IMR-90 (cell line): ENCODE results near the gene LRP6. TPM values are rescaled to one million over a fixed set of nuclear protein-coding genes. Genes with fewer than 3 reads are reported as not detected.

Experiments used
- ATAC-seq: fragments of 200-7000 bp; cut with Tn5 transposase; 2 replicates; pipeline ENCODE4 v1.9.1; 2020; ENCODE audit warnings: low read depth, mild to moderate bottlenecking, moderate library complexity
- BruUV-seq: library from RNA; stranded (reverse); fragments of 400-500 nt; replicated peaks from 2 replicates; lab custom pipeline; 2021; lab: Mats Ljungman, UMichigan
- CTCF ChIA-PET: fragments of 300-600 bp; formaldehyde crosslinking; extraction: SDS; loops from one replicate; lab custom pipeline; 2021; ENCODE audit warnings: antibody characterized with exemption; lab: Yijun Ruan, JAX
- POLR2A ChIA-PET: fragments of 300-600 bp; sonication (Branson Sonifier 250); formaldehyde crosslinking; loops from one replicate; lab custom pipeline; 2022; ENCODE audit warnings: antibody characterized with exemption; ENCODE audit not compliant: unreplicated experiment; lab: Charles Lee
- DNase-seq: peaks from one replicate; pipeline ENCODE4 v3.0.0; 2013
- H2AFZ ChIP-seq: replicated peaks from 2 replicates; pipeline ENCODE3; 2013; ENCODE audit warnings: low read length, mild to moderate bottlenecking; ENCODE audit not compliant: poor library complexity
- H2AK5ac ChIP-seq: 2 replicates; pipeline ENCODE4 v1.6.1; 2013; ENCODE audit warnings: low read depth, low read length, inconsistent platforms
- H2AK9ac ChIP-seq: replicated peaks from 2 replicates; pipeline ENCODE3; 2013; ENCODE audit warnings: mild to moderate bottlenecking, low read depth, low read length, moderate library complexity; ENCODE audit not compliant: poor library complexity
- H2BK120ac ChIP-seq: 2 replicates; pipeline ENCODE4 v1.6.1; 2013; ENCODE audit warnings: low read depth, low read length, inconsistent platforms
- H2BK15ac ChIP-seq: 3 replicates; pipeline ENCODE4 v1.6.1; 2013; ENCODE audit warnings: low read depth, low read length, inconsistent platforms
- H2BK20ac ChIP-seq: 2 replicates; pipeline ENCODE4 v1.6.1; 2013; ENCODE audit warnings: low read depth, mild to moderate bottlenecking, inconsistent platforms, low read length, moderate library complexity
- H2BK5ac ChIP-seq: 2 replicates; pipeline ENCODE4 v1.6.1; 2013; ENCODE audit warnings: mild to moderate bottlenecking, low read depth, low read length, inconsistent platforms; ENCODE audit not compliant: poor library complexity, severe bottlenecking
- H3K14ac ChIP-seq: replicated peaks from 2 replicates; pipeline ENCODE4 v1.6.1; 2013; ENCODE audit warnings: low read depth, low read length, inconsistent platforms
- H3K18ac ChIP-seq: 2 replicates; pipeline ENCODE4 v1.6.1; 2013; ENCODE audit warnings: low read depth, low read length, control low read depth
- H3K23ac ChIP-seq: 2 replicates; pipeline ENCODE4 v1.6.1; 2013; ENCODE audit warnings: low read depth, low read length, inconsistent platforms
- H3K27ac ChIP-seq: 2 replicates; pipeline ENCODE4 v1.5.1; 2013; ENCODE audit warnings: mild to moderate bottlenecking, control low read depth, low read length; ENCODE audit not compliant: insufficient read depth
- H3K27me3 ChIP-seq: 2 replicates; pipeline ENCODE4 v1.6.1; 2013; ENCODE audit warnings: low read length; ENCODE audit not compliant: control insufficient read depth, insufficient read depth
- H3K36me3 ChIP-seq: 2 replicates; pipeline ENCODE4 v1.6.1; 2013; ENCODE audit warnings: low read length, mixed read lengths; ENCODE audit not compliant: control insufficient read depth, insufficient read depth
- H3K4ac ChIP-seq: 2 replicates; pipeline ENCODE4 v1.6.1; 2013; ENCODE audit warnings: low read depth, low read length, inconsistent platforms
- H3K4me1 ChIP-seq: 2 replicates; pipeline ENCODE4 v1.6.1; 2013; ENCODE audit warnings: low read length, mixed read lengths; ENCODE audit not compliant: control insufficient read depth, insufficient read depth
- H3K4me2 ChIP-seq: 2 replicates; pipeline ENCODE4 v1.6.1; 2013; ENCODE audit warnings: low read depth, mild to moderate bottlenecking, control low read depth, low read length, moderate library complexity
- H3K4me3 ChIP-seq: 2 replicates; pipeline ENCODE4 v1.5.1; 2013; ENCODE audit warnings: low read depth, mild to moderate bottlenecking, control low read depth, low read length, moderate library complexity; ENCODE audit not compliant: insufficient read depth
- H3K56ac ChIP-seq: 2 replicates; pipeline ENCODE4 v1.6.1; 2013; ENCODE audit warnings: low read length, inconsistent platforms; ENCODE audit not compliant: insufficient read depth; ENCODE audit errors: extremely low read depth
- H3K79me1 ChIP-seq, 2 experiments: 2 replicates each; pipeline ENCODE4 v1.6.1; 2013; ENCODE audit warnings: low read length in 2 of 2, inconsistent platforms in 1 of 2, low read depth in 1 of 2
- H3K9ac ChIP-seq: 2 replicates; pipeline ENCODE4 v1.6.1; 2013; ENCODE audit warnings: low read depth, low read length, control low read depth
- H3K9me1 ChIP-seq: 2 replicates; pipeline ENCODE4 v1.6.1; 2013; ENCODE audit warnings: low read length, inconsistent platforms; ENCODE audit not compliant: insufficient read depth
- H3K9me3 ChIP-seq: 2 replicates; pipeline ENCODE4 v1.6.1; 2013; ENCODE audit warnings: low read length; ENCODE audit not compliant: control insufficient read depth, insufficient read depth
- H4K20me1 ChIP-seq: 2 replicates; pipeline ENCODE4 v1.6.1; 2013; ENCODE audit warnings: low read length, inconsistent platforms; ENCODE audit not compliant: insufficient read depth
- H4K5ac ChIP-seq: 2 replicates; pipeline ENCODE4 v1.6.1; 2013; ENCODE audit warnings: mild to moderate bottlenecking, low read depth, low read length, control low read depth
- H4K8ac ChIP-seq, 2 experiments: 2 replicates each; pipeline ENCODE4 v1.6.1; 2013; ENCODE audit warnings: low read depth in 2 of 2, low read length in 2 of 2, control low read depth in 1 of 2, inconsistent platforms in 1 of 2
- H4K91ac ChIP-seq: 2 replicates; pipeline ENCODE4 v1.6.1; 2013; ENCODE audit warnings: low read depth, low read length, inconsistent platforms; ENCODE audit not compliant: insufficient read depth
- RAD21 ChIP-seq: IDR thresholded peaks from 2 replicates; pipeline ENCODE4 v1.6.1; 2012; ENCODE audit warnings: low read length, improper control_type of control experiment
- RCOR1 ChIP-seq: IDR thresholded peaks from 2 replicates; pipeline ENCODE4 v1.6.1; 2012; ENCODE audit warnings: mild to moderate bottlenecking, low read length, improper control_type of control experiment; ENCODE audit not compliant: insufficient replicate concordance
- WGBS, 2 experiments: methylation state at CpG; one replicate each; pipeline versions ENCODE4 v1.1.5 to v1.1.7; 2013; ENCODE audit warnings: missing lambda C conversion rate in 2 of 2; ENCODE audit not compliant: insufficient read length in 1 of 2; ENCODE audit errors: extremely low coverage in 2 of 2; 5-methylcytosine and 5-hydroxymethylcytosine counted together
- dilution Hi-C: fragments of 300-500 bp; cut with HindIII; formaldehyde crosslinking; loops from one replicate; pipeline ENCODE4 v1.14.3; 2018; ENCODE audit warnings: low sequenced_read_pairs; ENCODE audit not compliant: unreplicated experiment
- in situ Hi-C: fragments of 300-500 bp; cut with MboI; formaldehyde crosslinking; loops from 3 replicates; pipeline ENCODE4 v1.14.3; 2019; ENCODE audit warnings: low sequenced_read_pairs, inconsistent platforms, mixed read lengths
- intact Hi-C: fragments of 100-400 bp; cut with micrococcal nuclease; formaldehyde crosslinking; loops from 2 replicates; pipeline ENCODE4 v1.10.0; 2022
- polyA plus RNA-seq, 3 experiments: library from polyadenylated mRNA; depleted of rRNA; stranded (reverse); fragments of >200 nt; gene quantifications; 2 replicates each; pipeline ENCODE4 v1.2.3, GENCODE V29; 2012; ENCODE audit warnings: low replicate concordance in 1 of 3
- total RNA-seq: library from RNA; depleted of rRNA; stranded (reverse); fragments of >200 nt; gene quantifications from 2 replicates; pipeline ENCODE4 v1.2.3, GENCODE V29; 2012

The LRP6 gene
- total and polyA plus RNA-seq, 2 of the 4 experiments (the other 2 are of a cell fraction), result 14.2 to 32.1 TPM

GRCh38 chr12:12226187-12226586, 40.7 kb downstream of the LRP6 start:
- no peak overlapping the region for H3K4me3 ChIP-seq
- no peak overlapping the region for H3K56ac ChIP-seq
- DNase-seq, result no peak
- peaks cover 3% of the 10 kb centered on the region for H3K9me3 ChIP-seq
- peaks cover 7% of the 10 kb centered on the region for H3K4me1 ChIP-seq
- dilution Hi-C loops (no loop called here), intact Hi-C loops (no loop called here), in situ Hi-C loops (no loop called here)
- no CpG with 5 or more reads among the region's 1 CpG for WGBS, 2 experiments
- H3K23ac ChIP-seq, result no peak overlapping the region
- H2AK9ac ChIP-seq, result no peak overlapping the region
- H2BK15ac ChIP-seq, result no peak overlapping the region
- no peak overlapping the region for H2BK20ac ChIP-seq
- no peak overlapping the region for H3K4ac ChIP-seq
- peaks cover 47% of the 10 kb centered on the region for H4K20me1 ChIP-seq
- H4K91ac ChIP-seq, result no peak overlapping the region
- H3K14ac ChIP-seq, result no peak overlapping the region
- no peak overlapping the region for H3K27ac ChIP-seq
- no peaks in the 10 kb centered on the region for H3K36me3 ChIP-seq
- peaks cover 4% of the 10 kb centered on the region; the same call in 1 of the 2 replicates for H3K9me1 ChIP-seq
- H2BK5ac ChIP-seq, result no peak overlapping the region
- H2AFZ ChIP-seq, result no peak overlapping the region
- no peak overlapping the region for H3K9ac ChIP-seq
- ATAC-seq, result no peak
- H4K8ac ChIP-seq, result no peak overlapping the region
- TF ChIP-seq RCOR1, result no peak
- TF ChIP-seq RAD21, result no peak
- H3K79me1 ChIP-seq, result peaks cover 37 to 62% of the 10 kb centered on the region in 2 experiments
- no TSS peak for BruUV-seq
- ChIA-PET CTCF (interaction anchor here (0.7 kb wide), 1 partner anchor 42 kb away, joined by 5 read pairs; no protein-coding TSS in a partner anchor), POLR2A (no interaction called here)
- no peak overlapping the region for H2AK5ac ChIP-seq
- H4K5ac ChIP-seq, result no peak overlapping the region
- no peak overlapping the region for H2BK120ac ChIP-seq
- H3K18ac ChIP-seq, result no peak overlapping the region
- no peak overlapping the region for H3K4me2 ChIP-seq
- H3K27me3 ChIP-seq, result no peaks in the 10 kb centered on the region
